Heart left ventricle (tissue), 16 donors: Measurements from ENCODE around the gene SMIM23. TPM values are rescaled to one million over a fixed set of nuclear protein-coding genes. Genes with fewer than 3 reads are reported as not detected.

Experiments used
- ATAC-seq, 4 donors: fragments of 200-7000 bp; cut with Tn5 transposase; one replicate each; pipeline ENCODE4 v1.9.1; 2020 to 2022; ENCODE audit warnings: moderate library complexity in 4 of 4, mild to moderate bottlenecking in 3 of 4, moderate number of reproducible peaks in 1 of 4
- DNase-seq, 5 donors: peaks; one replicate each; pipeline ENCODE4 v3.0.0-alpha.2; 2020
- H3K27ac ChIP-seq, 12 donors: fragments of 200-600 bp; sonication (generic) in 4 of 12; one replicate each; pipeline versions ENCODE4 v1.5.0 to v1.8.0; 2016 to 2022; ENCODE audit warnings: mild to moderate bottlenecking in 2 of 12
- H3K27me3 ChIP-seq, 9 donors: fragments of 200-600 bp; sonication (generic) in 2 of 9; one replicate each; pipeline versions ENCODE4 v1.5.1 to v1.8.0; 2016 to 2022; ENCODE audit warnings: mild to moderate bottlenecking in 3 of 9
- H3K36me3 ChIP-seq, 9 donors: fragments of 200-600 bp; sonication (generic) in 2 of 9; one replicate each; pipeline versions ENCODE4 v1.5.0 to v1.8.0; 2018 to 2022; ENCODE audit warnings: mild to moderate bottlenecking in 2 of 9
- H3K4me1 ChIP-seq, 12 donors: fragments of 200-600 bp; sonication (generic) in 4 of 12; one replicate each; pipeline versions ENCODE4 v1.5.0 to v1.8.0; 2016 to 2022; ENCODE audit warnings: mild to moderate bottlenecking in 3 of 12
- H3K4me3 ChIP-seq, 12 donors: fragments of 200-600 bp; sonication (generic) in 4 of 12; one replicate each; pipeline versions ENCODE4 v1.5.0 to v1.8.0; 2017 to 2022; ENCODE audit warnings: mild to moderate bottlenecking in 9 of 12, moderate library complexity in 4 of 12
- H3K9me3 ChIP-seq, 12 donors: fragments of 200-600 bp; sonication (generic) in 4 of 12; one replicate each; pipeline versions ENCODE4 v1.5.0 to v1.8.0; 2016 to 2022; ENCODE audit warnings: mild to moderate bottlenecking in 1 of 12
- POLR2A ChIP-seq, 2 donors: fragments of 450-650 bp; IDR thresholded peaks; one replicate each; pipeline ENCODE4 v1.6.1; 2017; ENCODE audit warnings: antibody characterized with exemption in 2 of 2, mild to moderate bottlenecking in 2 of 2, moderate library complexity in 2 of 2
- WGBS, 4 donors: extraction: QIAGEN DNeasy Blood & Tissue Kit in 2 of 4; methylation state at CpG; one replicate each; pipeline versions ENCODE4 v1.1.5 to v1.1.7; 2013 to 2018; 5-methylcytosine and 5-hydroxymethylcytosine counted together
- intact Hi-C, 10 donors: fragments of 100-400 bp; cut with DNase I; formaldehyde crosslinking; loops; one replicate each; pipeline versions ENCODE4 v1.11.1 to v1.14.2; 2022
- polyA plus RNA-seq, 2 donors: library from polyadenylated mRNA; stranded (reverse); fragments of 200-250 nt; gene quantifications; one replicate each; pipeline ENCODE4 v1.2.3, GENCODE V29; 2013
- total RNA-seq, 9 donors: library from RNA; depleted of rRNA in 2 of 9; stranded (reverse); fragments of >200 nt in 2 of 9; fragmentation: NEBNext Ultra II Directional in 3 of 9; extraction: Animal tissue kit (Norgen Biotek cat#: 25700) in 3 of 9; gene quantifications; one replicate each; pipeline versions ENCODE4 v1.1.0 to v1.2.4, GENCODE V29; 2016 to 2023
- TF ChIP-seq, protein P1 (sequence below), 12 donors: fragments of 200-600 bp; sonication (generic) in 4 of 12; IDR thresholded peaks; one replicate each; pipeline versions ENCODE4 v1.5.0 to v1.8.0; 2018 to 2022; ENCODE audit warnings: antibody characterized with exemption in 12 of 12, mild to moderate bottlenecking in 5 of 12
- donor health status: ischemic (EF 13 %, LVEDD 7.1; RV severe dilation, severe dysfunction).
- donor health status: healthy with polysubstance abuse.
- donor health status: DM: no; HTN: yes; CAD: no.
- donor health status: DM: no; HTN: no; CAD: no.
- donor health status: ischemic (EF 25% LVEDD 6.9; RV normal size, moderate dysfunction).
- donor health status: ischemic (EF 25% LVEDD 5.7; RV mildly dilated, moderate dysfunction).
- donor health status: healthy.
- donor health status: DM: yes; HTN: yes; CAD: no.
- donor health status: ischemic (EF 35%, LVEDD 5.7; RV mildly dilated, moderate dysfunction).
- donor health status: nonischemic (EF 11% LVEDD 7.7; RV severe dilation, severe dysfunction).
- donor health status: DM: yes; HTN: yes; CAD: no.
- donor health status: PGD.
- donor health status: ischemic (EF 29% LVEDD 5.4; RV normal size, mild dysfunction).
- donor health status: nonischemic (EF 23%, LVEDD 6.1; RV moderate dilation, normal function).

Gene SMIM23
- total and polyA plus RNA-seq, 11 donors = not detected

- DNase-seq (no peak), ATAC-seq (no peak)
- H3K4me1 ChIP-seq = peaks cover 0 to 32% (median 9%) of the 10 kb centered on the region in 12 donors
- H3K27me3 ChIP-seq = no peaks in the 10 kb centered on the region
- H3K27ac ChIP-seq = no peak overlapping the region
- no peaks in the 10 kb centered on the region for H3K36me3 ChIP-seq
- no peak overlapping the region for H3K4me3 ChIP-seq
- intact Hi-C loops = loop anchor here in 3 of 10 donors (10.0 kb wide), 4 partner anchors 98 to 332 kb away; partner anchors contain the start of gene FGF18 (in 1 of the 3)
- 53 to 59% (median 56%) methylated on average over 7 of the region's 7 CpGs for WGBS, 4 donors
- no peaks in the 10 kb centered on the region for H3K9me3 ChIP-seq
- no peak for TF ChIP-seq POLR2A (IDR thresholded peaks at IDR 0.05)
- TF ChIP-seq, protein P1, sequence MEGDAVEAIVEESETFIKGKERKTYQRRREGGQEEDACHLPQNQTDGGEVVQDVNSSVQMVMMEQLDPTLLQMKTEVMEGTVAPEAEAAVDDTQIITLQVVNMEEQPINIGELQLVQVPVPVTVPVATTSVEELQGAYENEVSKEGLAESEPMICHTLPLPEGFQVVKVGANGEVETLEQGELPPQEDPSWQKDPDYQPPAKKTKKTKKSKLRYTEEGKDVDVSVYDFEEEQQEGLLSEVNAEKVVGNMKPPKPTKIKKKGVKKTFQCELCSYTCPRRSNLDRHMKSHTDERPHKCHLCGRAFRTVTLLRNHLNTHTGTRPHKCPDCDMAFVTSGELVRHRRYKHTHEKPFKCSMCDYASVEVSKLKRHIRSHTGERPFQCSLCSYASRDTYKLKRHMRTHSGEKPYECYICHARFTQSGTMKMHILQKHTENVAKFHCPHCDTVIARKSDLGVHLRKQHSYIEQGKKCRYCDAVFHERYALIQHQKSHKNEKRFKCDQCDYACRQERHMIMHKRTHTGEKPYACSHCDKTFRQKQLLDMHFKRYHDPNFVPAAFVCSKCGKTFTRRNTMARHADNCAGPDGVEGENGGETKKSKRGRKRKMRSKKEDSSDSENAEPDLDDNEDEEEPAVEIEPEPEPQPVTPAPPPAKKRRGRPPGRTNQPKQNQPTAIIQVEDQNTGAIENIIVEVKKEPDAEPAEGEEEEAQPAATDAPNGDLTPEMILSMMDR (IDR thresholded peaks at IDR 0.05) = no peak
Measured at GRCh38 chr5:171747061-171747859, 38.4 kb upstream of the SMIM23 start.

- 68 to 80% (median 76%) methylated on average over 6 of the region's 6 CpGs for WGBS, 4 donors
- Histone ChIP-seq H3K4me1 (peaks cover 0 to 32% (median 9%) of the 10 kb centered on the region in 12 donors), H3K36me3 (no peaks in the 10 kb centered on the region), H3K27ac (no peak overlapping the region), H3K4me3 (no peak overlapping the region), H3K27me3 (no peaks in the 10 kb centered on the region), H3K9me3 (no peaks in the 10 kb centered on the region)
- no peak for DNase-seq
- intact Hi-C loops = loop anchor here in 3 of 10 donors (10.0 kb wide), 4 partner anchors 96 to 334 kb away; partner anchors contain the start of gene FGF18 (in 1 of the 3)
- no peak for TF ChIP-seq POLR2A (IDR thresholded peaks at IDR 0.05)
- TF ChIP-seq, protein P1 (IDR thresholded peaks at IDR 0.05) = no peak
- no peak for ATAC-seq
Measured at GRCh38 chr5:171748720-171749119, 36.9 kb upstream of the SMIM23 start.

- Histone ChIP-seq H3K27me3 (no peaks in the 10 kb centered on the region), H3K4me3 (no peak overlapping the region), H3K36me3 (no peaks in the 10 kb centered on the region), H3K4me1 (peaks cover 0 to 32% (median 9%) of the 10 kb centered on the region in 12 donors), H3K27ac (no peak overlapping the region), H3K9me3 (no peaks in the 10 kb centered on the region)
- ATAC-seq = no peak
- WGBS, 4 donors = 71 to 86% (median 78%) methylated on average over 3 of the region's 3 CpGs
- no peak for DNase-seq
- intact Hi-C loops = loop anchor here in 3 of 10 donors (10.0 kb wide), 4 partner anchors 95 to 335 kb away; partner anchors contain the start of gene FGF18 (in 1 of the 3)
- TF ChIP-seq, protein P1 (IDR thresholded peaks at IDR 0.05) = no peak
- no peak for TF ChIP-seq POLR2A (IDR thresholded peaks at IDR 0.05)
Measured at GRCh38 chr5:171749365-171749764, 36.3 kb upstream of the SMIM23 start.

DNA sequence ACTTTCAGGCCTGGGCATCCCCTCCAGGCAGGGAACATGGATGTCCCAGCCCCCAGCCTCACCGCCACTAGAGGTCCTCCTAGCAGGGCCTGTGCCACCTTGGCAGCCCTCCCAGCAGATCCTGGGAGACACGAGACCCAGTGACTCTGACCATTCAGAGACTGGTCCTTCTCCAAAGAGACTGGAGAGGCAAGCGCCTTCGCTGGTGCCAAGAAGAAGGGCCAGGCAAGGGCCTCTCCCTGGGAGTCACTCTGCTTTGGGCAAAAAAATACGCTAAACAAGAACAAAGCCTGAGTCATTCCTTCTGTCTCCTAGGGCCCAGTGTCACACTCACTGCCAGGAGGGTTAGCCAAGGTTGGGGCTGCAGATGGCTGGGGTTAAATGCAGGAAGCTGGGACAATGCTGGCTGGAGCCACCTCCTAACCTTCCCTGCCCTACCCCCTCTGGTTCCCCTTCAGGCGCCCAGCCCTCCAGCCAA lies 35.3 kb upstream of the SMIM23 start:
- ATAC-seq (peak; percentile 34 to 79 (median 66)), DNase-seq (peak; percentile 37 to 75 (median 57))
- no peak for TF ChIP-seq POLR2A (IDR thresholded peaks at IDR 0.05)
- TF ChIP-seq, protein P1 (IDR thresholded peaks at IDR 0.05) = peak in 7 of 12 donors; percentile 25 to 50 (median 29)
- 56 to 75% (median 67%) methylated on average over 2 to 6 of the region's 6 CpGs for WGBS, 4 donors
- no peaks in the 10 kb centered on the region for H3K9me3 ChIP-seq
- intact Hi-C loops = no loop called here
- no peak overlapping the region for H3K4me3 ChIP-seq
- H3K36me3 ChIP-seq = no peaks in the 10 kb centered on the region
- no peaks in the 10 kb centered on the region for H3K27me3 ChIP-seq
- peaks cover 0 to 29% (median 9%) of the 10 kb centered on the region in 12 donors for H3K4me1 ChIP-seq
- H3K27ac ChIP-seq = peak overlapping the region in 1 of 12 donors; percentile 9
